ENCODE data around the gene TBC1D2. TPM values are rescaled to one million over a fixed set of nuclear protein-coding genes. Genes with fewer than 3 reads are reported as not detected.

The TBC1D2 gene
- total RNA-seq, 2 experiments from 2014 or later = 2.7 to 5.0 TPM

- no peak for ATAC-seq
- Mint-ChIP-seq H3K36me3 (no peaks in the 10 kb centered on the region), H3K4me3 (no peak overlapping the region), H3K9me3 (ENCODE audit: low read depth) (no peaks in the 10 kb centered on the region), H3K4me1 (peaks cover 32% of the 10 kb centered on the region), H3K27ac (no peak overlapping the region), H3K27me3 (no peaks in the 10 kb centered on the region)
- CTCF ChIA-PET = interaction anchor here (0.5 to 1.9 kb wide), 2 partner anchors 13 to 52 kb away, joined by 3 to 4 read pairs; no protein-coding TSS in a partner anchor
- DNase-seq = no peak
These were observed 84.1 kb downstream of the TBC1D2 start for GRCh38 chr9:98171176-98171925.

GRCh38 chr9:98168941-98169488 is 86.4 kb downstream of the TBC1D2 start:
- DNase-seq (peak; percentile 88), ATAC-seq (peak; percentile 99)
- Mint-ChIP-seq H3K9me3 (ENCODE audit: low read depth) (no peaks in the 10 kb centered on the region), H3K27ac (peak overlapping the region; percentile 91), H3K4me1 (peaks cover 54% of the 10 kb centered on the region), H3K36me3 (no peaks in the 10 kb centered on the region), H3K27me3 (no peaks in the 10 kb centered on the region), H3K4me3 (peak overlapping the region; percentile 46)
- CTCF ChIA-PET = interaction anchor here (1.9 kb wide), 1 partner anchor 16 kb away, joined by 4 read pairs; no protein-coding TSS in a partner anchor

DNA sequence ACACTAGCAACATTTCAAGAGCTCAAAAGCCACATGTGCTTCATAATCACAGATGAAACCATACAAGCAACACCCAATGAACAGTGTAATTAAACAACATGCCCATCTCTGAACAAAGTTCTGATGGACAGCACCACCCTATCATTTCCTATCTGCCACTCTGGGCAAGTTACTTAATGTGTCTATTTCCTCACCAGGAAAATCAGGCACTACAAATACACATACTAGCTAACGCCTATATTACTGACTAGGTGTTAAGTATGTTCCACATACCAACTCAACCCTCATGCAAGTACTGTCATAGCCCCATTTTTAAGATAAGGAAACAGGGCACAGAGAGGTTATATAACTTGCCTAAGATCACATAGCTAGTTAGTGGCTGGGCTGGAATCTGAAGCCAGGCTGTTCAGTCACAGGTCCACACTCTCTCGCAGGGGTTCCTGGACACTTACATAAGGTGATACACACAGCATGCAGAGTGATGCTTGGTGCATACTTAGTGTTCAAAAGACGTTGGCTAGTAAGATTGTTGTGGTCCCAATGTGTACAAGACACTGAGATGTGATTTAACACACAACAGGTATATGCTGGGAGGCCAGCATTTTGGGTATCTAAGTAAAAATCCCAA is 87.2 kb downstream of the TBC1D2 start:
- Mint-ChIP-seq H3K36me3 (no peaks in the 10 kb centered on the region), H3K27me3 (no peaks in the 10 kb centered on the region), H3K9me3 (ENCODE audit: low read depth) (no peaks in the 10 kb centered on the region), H3K4me1 (peaks cover 61% of the 10 kb centered on the region), H3K27ac (no peak overlapping the region), H3K4me3 (peak overlapping the region; percentile 46)
- ATAC-seq (no peak), DNase-seq (no peak)
- CTCF ChIA-PET = interaction anchor here (0.5 to 1.3 kb wide), 3 partner anchors 37 to 95 kb away, joined by 3 to 5 read pairs (median 5); partner anchors contain the start of gene TBC1D2

GRCh38 chr9:98164912-98165311 is 90.5 kb downstream of the TBC1D2 start:
- ATAC-seq (no peak), DNase-seq (no peak)
- Mint-ChIP-seq H3K4me1 (peaks cover 65% of the 10 kb centered on the region), H3K4me3 (no peak overlapping the region), H3K27ac (no peak overlapping the region), H3K36me3 (no peaks in the 10 kb centered on the region), H3K27me3 (no peaks in the 10 kb centered on the region), H3K9me3 (ENCODE audit: low read depth) (no peaks in the 10 kb centered on the region)
- CTCF ChIA-PET = no interaction called here

GRCh38 chr9:98162613-98163012 is 92.8 kb downstream of the TBC1D2 start:
- ATAC-seq (no peak), DNase-seq (no peak)
- Mint-ChIP-seq H3K4me1 (peaks cover 60% of the 10 kb centered on the region), H3K9me3 (ENCODE audit: low read depth) (no peaks in the 10 kb centered on the region), H3K27me3 (no peaks in the 10 kb centered on the region), H3K27ac (no peak overlapping the region), H3K4me3 (no peak overlapping the region), H3K36me3 (no peaks in the 10 kb centered on the region)
- CTCF ChIA-PET = interaction anchor here (1.2 to 1.8 kb wide), 2 partner anchors 13 to 94 kb away, joined by 3 read pairs; no protein-coding TSS in a partner anchor

DNA sequence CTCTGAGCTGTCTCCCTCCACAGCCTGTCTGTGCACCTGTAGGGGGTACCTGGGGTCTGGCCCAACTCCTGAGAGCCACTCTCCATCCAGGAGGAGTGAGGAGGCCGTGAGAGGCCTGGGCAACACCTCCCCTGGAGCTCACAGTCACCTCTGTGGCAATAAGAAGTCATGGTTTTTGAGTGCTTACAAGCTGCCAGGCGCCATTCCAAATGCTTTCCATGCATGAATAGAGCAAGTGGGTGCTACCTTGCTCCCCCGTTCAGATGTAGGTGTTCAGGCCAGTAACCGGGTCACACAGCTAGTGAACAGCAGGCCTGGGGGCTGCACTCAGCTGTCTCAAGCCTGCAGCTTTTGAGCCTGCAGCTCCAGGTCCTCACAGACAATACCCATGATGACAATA is 93.6 kb downstream of the TBC1D2 start:
- no peaks in the 10 kb centered on the region for H3K9me3 Mint-ChIP-seq (ENCODE audit: low read depth)
- DNase-seq (no peak), ATAC-seq (no peak)
- CTCF ChIA-PET = interaction anchor here (1.2 to 1.8 kb wide), 2 partner anchors 12 to 95 kb away, joined by 3 read pairs; no protein-coding TSS in a partner anchor
- peaks cover 55% of the 10 kb centered on the region for H3K4me1 Mint-ChIP-seq
- no peaks in the 10 kb centered on the region for H3K36me3 Mint-ChIP-seq
- no peaks in the 10 kb centered on the region for H3K27me3 Mint-ChIP-seq
- H3K4me3 Mint-ChIP-seq = no peak overlapping the region
- H3K27ac Mint-ChIP-seq = no peak overlapping the region

GRCh38 chr9:98159790-98160189 is 95.7 kb downstream of the TBC1D2 start:
- ATAC-seq (no peak), DNase-seq (no peak)
- Mint-ChIP-seq H3K4me1 (peaks cover 41% of the 10 kb centered on the region), H3K36me3 (peaks cover 6% of the 10 kb centered on the region), H3K27me3 (no peaks in the 10 kb centered on the region), H3K4me3 (no peak overlapping the region), H3K9me3 (ENCODE audit: low read depth) (no peaks in the 10 kb centered on the region), H3K27ac (no peak overlapping the region)
- CTCF ChIA-PET = interaction anchor here (1.3 to 1.7 kb wide), 2 partner anchors 38 to 45 kb away, joined by 3 to 5 read pairs; no protein-coding TSS in a partner anchor

DNA sequence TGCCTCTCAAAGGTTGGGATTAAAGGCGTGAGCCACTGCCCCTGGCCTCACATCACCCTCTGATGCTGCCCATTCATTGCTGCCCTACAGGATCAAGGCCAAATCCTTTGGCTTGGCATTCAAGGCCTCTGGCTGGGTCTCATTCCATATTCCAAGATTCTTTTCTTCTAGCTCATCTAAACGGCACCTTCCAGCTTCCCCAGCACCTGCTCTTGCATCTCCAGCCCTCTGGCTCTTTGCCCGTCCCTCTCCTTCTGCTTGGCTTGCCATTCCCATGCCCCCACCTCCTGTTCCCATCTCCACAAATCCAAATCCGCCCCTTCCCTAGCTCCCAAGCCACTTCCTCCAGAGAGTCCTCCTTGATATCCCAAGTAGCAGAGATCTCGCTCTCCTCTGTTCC is 96.1 kb downstream of the TBC1D2 start:
- Mint-ChIP-seq H3K36me3 (peaks cover 6% of the 10 kb centered on the region), H3K9me3 (ENCODE audit: low read depth) (no peaks in the 10 kb centered on the region), H3K4me3 (no peak overlapping the region), H3K4me1 (peaks cover 36% of the 10 kb centered on the region), H3K27ac (peak overlapping the region; percentile 25), H3K27me3 (no peaks in the 10 kb centered on the region)
- no peak for ATAC-seq
- CTCF ChIA-PET = interaction anchor here (1.0 to 1.7 kb wide), 4 partner anchors 38 to 58 kb away, joined by 3 to 5 read pairs (median 4); no protein-coding TSS in a partner anchor
- DNase-seq = no peak

DNA sequence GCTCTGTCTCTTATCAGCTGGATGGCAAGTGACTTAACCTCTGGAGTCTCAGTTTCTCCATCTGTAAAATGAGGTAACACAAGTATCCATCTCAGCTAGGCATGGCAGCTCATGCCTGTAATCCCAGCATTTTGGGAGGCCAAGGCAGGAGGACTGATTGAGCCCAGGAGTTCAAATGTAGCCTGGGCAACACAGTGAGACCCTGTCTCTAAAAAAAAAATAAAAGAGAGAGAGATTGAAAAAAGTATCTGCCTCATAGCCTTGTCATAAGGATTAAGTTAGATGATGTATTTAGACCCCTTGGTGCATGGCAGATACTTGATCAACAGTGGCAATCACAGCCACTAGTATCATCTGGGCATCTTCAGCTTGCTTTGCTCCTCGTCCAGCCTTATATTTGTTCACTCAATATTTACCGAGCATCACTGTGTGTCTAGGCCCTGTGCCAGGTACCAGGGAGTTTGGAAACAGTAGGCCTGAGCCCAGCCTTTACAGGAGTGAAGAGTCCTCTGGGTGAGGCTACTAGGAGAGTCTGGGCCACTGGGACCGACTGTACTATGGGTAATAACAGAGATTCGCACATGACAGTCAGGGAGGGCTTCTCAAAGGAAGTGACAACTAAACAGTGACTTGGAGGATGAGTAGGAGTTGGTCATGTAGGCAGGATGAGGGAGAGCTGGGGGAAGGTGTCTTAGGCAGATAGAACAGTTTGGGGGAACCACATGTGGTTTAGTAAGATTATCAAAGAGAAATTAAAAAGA is 97.2 kb downstream of the TBC1D2 start:
- DNase-seq = peak; percentile 54
- Mint-ChIP-seq H3K36me3 (peaks cover 6% of the 10 kb centered on the region), H3K9me3 (ENCODE audit: low read depth) (no peaks in the 10 kb centered on the region), H3K27me3 (no peaks in the 10 kb centered on the region), H3K4me1 (peaks cover 25% of the 10 kb centered on the region), H3K4me3 (no peak overlapping the region), H3K27ac (peak overlapping the region; percentile 64)
- CTCF ChIA-PET = interaction anchor here (1.0 to 1.1 kb wide), 2 partner anchors 45 to 57 kb away, joined by 3 to 4 read pairs; no protein-coding TSS in a partner anchor
- peak; percentile 85 for ATAC-seq

DNA sequence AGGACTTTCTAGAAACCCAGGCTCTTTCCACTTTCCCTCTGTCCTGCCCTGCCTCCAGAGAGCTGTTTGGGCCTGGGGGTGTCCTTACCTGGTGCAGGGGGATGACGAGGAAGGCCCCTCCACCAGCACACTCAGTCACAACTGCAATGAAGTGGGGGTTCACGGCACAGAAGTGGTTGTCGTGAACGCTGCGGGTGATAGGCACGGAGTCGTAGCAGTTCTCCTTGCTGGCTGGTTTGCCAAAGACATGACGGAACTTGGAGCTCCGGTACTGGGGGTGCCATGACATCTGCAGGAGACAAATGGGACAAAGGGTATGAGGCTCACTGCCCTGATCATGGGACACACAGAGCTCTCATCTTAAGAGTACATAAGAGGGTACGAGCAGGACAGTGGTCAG is 98.1 kb downstream of the TBC1D2 start:
- H3K9me3 Mint-ChIP-seq (ENCODE audit: low read depth) = no peaks in the 10 kb centered on the region
- no peak overlapping the region for H3K4me3 Mint-ChIP-seq
- peaks cover 17% of the 10 kb centered on the region for H3K4me1 Mint-ChIP-seq
- CTCF ChIA-PET = no interaction called here
- H3K36me3 Mint-ChIP-seq = peaks cover 6% of the 10 kb centered on the region
- no peaks in the 10 kb centered on the region for H3K27me3 Mint-ChIP-seq
- ATAC-seq (no peak), DNase-seq (no peak)
- no peak overlapping the region for H3K27ac Mint-ChIP-seq

- ATAC-seq = no peak
- no peak overlapping the region for H3K27ac Mint-ChIP-seq
- H3K4me3 Mint-ChIP-seq = no peak overlapping the region
- H3K27me3 Mint-ChIP-seq = no peaks in the 10 kb centered on the region
- H3K4me1 Mint-ChIP-seq = peaks cover 23% of the 10 kb centered on the region
- CTCF ChIA-PET = no interaction called here
- H3K9me3 Mint-ChIP-seq (ENCODE audit: low read depth) = no peaks in the 10 kb centered on the region
- H3K36me3 Mint-ChIP-seq = peaks cover 6% of the 10 kb centered on the region
- DNase-seq = no peak
These were observed 100.8 kb downstream of the TBC1D2 start for GRCh38 chr9:98154678-98155077.

GRCh38 chr9:98152526-98152925 is 102.9 kb downstream of the TBC1D2 start:
- H3K4me3 Mint-ChIP-seq = no peak overlapping the region
- peaks cover 16% of the 10 kb centered on the region for H3K4me1 Mint-ChIP-seq
- DNase-seq = no peak
- CTCF ChIA-PET = no interaction called here
- peaks cover 6% of the 10 kb centered on the region for H3K36me3 Mint-ChIP-seq
- no peak for ATAC-seq
- H3K9me3 Mint-ChIP-seq (ENCODE audit: low read depth) = no peaks in the 10 kb centered on the region
- H3K27me3 Mint-ChIP-seq = no peaks in the 10 kb centered on the region
- H3K27ac Mint-ChIP-seq = no peak overlapping the region

GRCh38 chr9:98150721-98151120 is 104.7 kb downstream of the TBC1D2 start:
- ATAC-seq (no peak), DNase-seq (no peak)
- Mint-ChIP-seq H3K36me3 (peaks cover 3% of the 10 kb centered on the region), H3K9me3 (ENCODE audit: low read depth) (no peaks in the 10 kb centered on the region), H3K4me3 (no peak overlapping the region), H3K27me3 (no peaks in the 10 kb centered on the region), H3K4me1 (peaks cover 31% of the 10 kb centered on the region), H3K27ac (no peak overlapping the region)
- CTCF ChIA-PET = no interaction called here

Data from activated CD8-positive, alpha-beta memory T cell treated with anti-CD3 and anti-CD28 coated beads, Interleukin-2, amount 10 ng/mL, durations not matched to agents 7 days and 5 days (primary cell).